ENCODE data around the gene ZNF415. TPM values are rescaled to one million over a fixed set of nuclear protein-coding genes. Genes with fewer than 3 reads are reported as not detected.

Gene ZNF415
- not detected in 2 replicates for total RNA-seq (2022)
- Bru-seq, nascent RNA = not detected
- BruChase-seq, experiment 1, labeled RNA remaining after a 6-hour chase = not detected
- not detected for BruChase-seq, experiment 2, labeled RNA remaining after a 2-hour chase
- long read RNA-seq = 0 reads

DNA sequence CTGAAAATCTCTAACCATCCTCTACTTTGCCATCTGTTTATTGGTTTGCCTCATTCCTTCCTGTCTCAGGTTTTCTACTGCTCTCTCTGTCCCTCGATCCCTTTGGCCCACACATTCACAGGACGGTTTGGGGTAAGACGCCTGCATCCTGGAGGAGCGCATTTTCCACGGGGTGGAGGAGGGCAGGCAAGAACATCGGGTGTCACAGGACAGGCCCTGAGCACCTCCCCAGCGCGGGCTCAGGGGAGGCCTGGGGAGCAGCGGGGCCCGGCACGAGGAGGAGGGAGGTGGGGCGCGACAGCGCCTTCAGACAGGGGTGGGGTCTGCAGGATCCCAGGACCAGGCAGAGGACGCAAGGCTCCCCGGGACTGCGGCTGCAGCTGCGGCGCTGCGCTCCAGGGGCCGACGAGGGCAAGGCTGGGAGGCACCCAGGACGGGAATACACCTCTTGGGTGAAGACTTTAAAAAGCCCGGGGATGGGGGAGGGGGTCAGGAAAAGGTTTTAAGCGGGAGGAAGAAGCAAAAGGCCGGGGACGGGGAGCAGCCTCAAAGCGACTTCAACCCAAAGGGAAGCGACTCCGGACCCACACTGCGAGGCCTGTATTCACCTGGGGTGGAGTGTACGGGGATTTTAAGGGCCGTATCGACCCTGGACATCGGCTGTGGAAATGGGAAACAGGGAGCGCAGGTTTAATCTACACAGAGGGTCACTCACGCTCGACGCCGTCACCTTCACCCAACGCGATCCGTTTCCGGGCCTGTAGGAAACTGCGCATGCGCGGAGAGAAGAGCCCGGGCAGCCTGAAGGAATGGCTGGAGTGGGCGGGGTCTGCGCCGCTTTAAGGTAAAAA lies at the start of gene ZNF415:
Gene ZNF415 (minus strand): TSS at position 770 of the 851 bp plus-strand sequence. CDS start 10,234 bp downstream, outside the sequence.
- no peak within 1 kb of the TSS for H3K27ac Mint-ChIP-seq (ENCODE audit: low read depth, unreplicated experiment)
- intact Hi-C loops (cut with micrococcal nuclease) = no loop called here
- BruUV-seq (replicated peaks) = no TSS peak

DNA sequence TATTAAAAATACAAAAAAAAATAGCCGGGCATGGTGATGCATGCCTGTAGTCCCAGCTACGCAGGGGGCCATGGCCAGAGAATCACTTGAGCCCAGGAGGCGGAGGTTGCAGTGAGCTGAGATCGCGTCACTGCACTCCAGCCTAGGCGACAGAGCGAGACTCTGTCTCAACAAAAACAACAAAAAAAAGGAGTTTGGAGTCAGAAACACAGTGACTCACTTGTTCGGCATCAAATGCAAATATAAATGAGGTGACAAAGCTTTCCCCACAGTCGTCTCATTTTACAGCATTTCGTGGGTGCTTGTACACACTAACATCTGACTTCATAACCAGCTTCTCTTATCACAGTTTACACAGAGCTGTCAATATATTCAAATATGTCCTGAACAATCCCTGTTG lies 49.5 kb upstream of the ZNF415 start:
- Mint-ChIP-seq H3K9me3 (ENCODE audit: unreplicated experiment) (peaks cover 15% of the 10 kb centered on the region), H3K27me3 (ENCODE audit: insufficient read depth, unreplicated experiment) (no peaks in the 10 kb centered on the region), H3K36me3 (ENCODE audit: insufficient read depth, unreplicated experiment) (no peaks in the 10 kb centered on the region), H3K27ac (ENCODE audit: low read depth, unreplicated experiment) (no peak overlapping the region), H3K4me3 (ENCODE audit: unreplicated experiment) (no peak overlapping the region), H3K4me1 (ENCODE audit: insufficient read depth, unreplicated experiment) (no peaks in the 10 kb centered on the region)
- ChIA-PET POLR2A (no interaction called here), CTCF (interaction anchor here (0.6 to 2.4 kb wide), 2 partner anchors 13 to 1050 kb away, joined by 3 to 9 read pairs; no protein-coding TSS in a partner anchor)
- TF ChIP-seq, protein P1, sequence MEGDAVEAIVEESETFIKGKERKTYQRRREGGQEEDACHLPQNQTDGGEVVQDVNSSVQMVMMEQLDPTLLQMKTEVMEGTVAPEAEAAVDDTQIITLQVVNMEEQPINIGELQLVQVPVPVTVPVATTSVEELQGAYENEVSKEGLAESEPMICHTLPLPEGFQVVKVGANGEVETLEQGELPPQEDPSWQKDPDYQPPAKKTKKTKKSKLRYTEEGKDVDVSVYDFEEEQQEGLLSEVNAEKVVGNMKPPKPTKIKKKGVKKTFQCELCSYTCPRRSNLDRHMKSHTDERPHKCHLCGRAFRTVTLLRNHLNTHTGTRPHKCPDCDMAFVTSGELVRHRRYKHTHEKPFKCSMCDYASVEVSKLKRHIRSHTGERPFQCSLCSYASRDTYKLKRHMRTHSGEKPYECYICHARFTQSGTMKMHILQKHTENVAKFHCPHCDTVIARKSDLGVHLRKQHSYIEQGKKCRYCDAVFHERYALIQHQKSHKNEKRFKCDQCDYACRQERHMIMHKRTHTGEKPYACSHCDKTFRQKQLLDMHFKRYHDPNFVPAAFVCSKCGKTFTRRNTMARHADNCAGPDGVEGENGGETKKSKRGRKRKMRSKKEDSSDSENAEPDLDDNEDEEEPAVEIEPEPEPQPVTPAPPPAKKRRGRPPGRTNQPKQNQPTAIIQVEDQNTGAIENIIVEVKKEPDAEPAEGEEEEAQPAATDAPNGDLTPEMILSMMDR (IDR thresholded peaks at IDR 0.05; ENCODE audit: unreplicated experiment) = no peak
- intact Hi-C loops (cut with micrococcal nuclease) = no loop called here
- no TSS peak for BruUV-seq (replicated peaks)
- no peak for DNase-seq (ENCODE audit: unreplicated experiment)

More for the DNA sequence above, at the start of gene ZNF415:
- TF ChIP-seq, protein P1 (IDR thresholded peaks at IDR 0.05; ENCODE audit: unreplicated experiment) = no peak
- H3K4me1 Mint-ChIP-seq (ENCODE audit: insufficient read depth, unreplicated experiment) = no peaks in the 10 kb centered on the region
- no peak within 1 kb of the TSS for H3K4me3 Mint-ChIP-seq (ENCODE audit: unreplicated experiment)
- H3K27me3 Mint-ChIP-seq (ENCODE audit: insufficient read depth, unreplicated experiment) = no peaks in the 10 kb centered on the region
- POLR2A ChIA-PET = no interaction called here
- H3K9me3 Mint-ChIP-seq (ENCODE audit: unreplicated experiment) = peaks cover 27% of the 10 kb centered on the region
- DNase-seq (ENCODE audit: unreplicated experiment) = no peak
- no peaks in the 10 kb centered on the region for H3K36me3 Mint-ChIP-seq (ENCODE audit: insufficient read depth, unreplicated experiment)
- CTCF ChIA-PET = no interaction called here

DNA sequence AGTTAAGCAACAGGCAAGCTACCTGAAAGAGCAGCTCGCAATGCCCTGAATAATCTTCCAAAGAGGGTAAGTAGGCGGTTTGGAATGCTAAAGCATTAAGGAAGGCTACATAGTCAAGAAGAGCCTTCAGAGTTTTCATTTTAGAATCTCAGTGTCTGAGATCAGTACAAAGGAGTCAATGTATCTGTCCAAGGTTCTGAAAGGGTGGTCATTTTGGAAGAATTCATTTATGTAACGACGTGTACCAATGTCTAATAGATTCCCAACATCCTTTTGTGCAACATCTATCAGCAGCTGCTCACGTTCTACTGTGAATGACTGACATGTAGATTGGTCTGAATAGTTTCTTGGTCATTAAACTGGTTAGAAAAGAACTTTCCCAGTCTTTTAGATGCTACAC lies 45.3 kb upstream of the ZNF415 start:
- TF ChIP-seq, protein P1 (IDR thresholded peaks at IDR 0.05; ENCODE audit: unreplicated experiment) = no peak
- Mint-ChIP-seq H3K27me3 (ENCODE audit: insufficient read depth, unreplicated experiment) (no peaks in the 10 kb centered on the region), H3K4me3 (ENCODE audit: unreplicated experiment) (no peak overlapping the region), H3K36me3 (ENCODE audit: insufficient read depth, unreplicated experiment) (no peaks in the 10 kb centered on the region), H3K9me3 (ENCODE audit: unreplicated experiment) (no peaks in the 10 kb centered on the region), H3K4me1 (ENCODE audit: insufficient read depth, unreplicated experiment) (no peaks in the 10 kb centered on the region), H3K27ac (ENCODE audit: low read depth, unreplicated experiment) (no peak overlapping the region)
- CTCF ChIA-PET = no interaction called here
- BruUV-seq (replicated peaks) = no TSS peak
- POLR2A ChIA-PET = no interaction called here
- DNase-seq (ENCODE audit: unreplicated experiment) = no peak
- intact Hi-C loops (cut with micrococcal nuclease) = no loop called here

DNA sequence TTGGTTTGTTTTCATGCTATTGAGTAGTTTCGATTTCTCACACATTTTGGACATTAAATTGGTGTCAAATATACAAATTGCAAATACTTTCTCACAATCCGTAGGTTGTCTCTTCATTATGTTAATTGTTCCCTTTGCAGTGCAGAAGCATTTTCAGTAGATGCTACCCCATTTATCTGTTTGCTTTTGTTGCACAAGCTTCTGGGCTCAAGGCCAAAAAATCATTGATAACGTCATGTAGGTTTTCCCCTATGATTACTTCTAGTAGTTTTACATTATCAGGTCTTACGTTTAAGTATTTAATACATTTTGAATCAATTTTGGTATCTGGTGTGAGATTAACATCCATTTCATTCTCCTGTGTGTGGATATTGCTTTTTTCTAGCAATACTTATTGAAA lies 40.2 kb upstream of the ZNF415 start:
- H3K27me3 Mint-ChIP-seq (ENCODE audit: insufficient read depth, unreplicated experiment) = no peaks in the 10 kb centered on the region
- CTCF ChIA-PET = no interaction called here
- no peak overlapping the region for H3K4me3 Mint-ChIP-seq (ENCODE audit: unreplicated experiment)
- H3K27ac Mint-ChIP-seq (ENCODE audit: low read depth, unreplicated experiment) = no peak overlapping the region
- no TSS peak for BruUV-seq (replicated peaks)
- H3K36me3 Mint-ChIP-seq (ENCODE audit: insufficient read depth, unreplicated experiment) = no peaks in the 10 kb centered on the region
- intact Hi-C loops (cut with micrococcal nuclease) = no loop called here
- no peaks in the 10 kb centered on the region for H3K4me1 Mint-ChIP-seq (ENCODE audit: insufficient read depth, unreplicated experiment)
- POLR2A ChIA-PET = no interaction called here
- DNase-seq (ENCODE audit: unreplicated experiment) = peak; percentile 16
- H3K9me3 Mint-ChIP-seq (ENCODE audit: unreplicated experiment) = no peaks in the 10 kb centered on the region
- TF ChIP-seq, protein P1 (IDR thresholded peaks at IDR 0.05; ENCODE audit: unreplicated experiment) = no peak
